Neutrophil (primary cell): Measurements from ENCODE around the gene FBXO36.

Source experiments
- H3K27ac ChIP-seq: fragments of 200-600 bp; sonication (generic); 2 replicates; pipeline ENCODE4 v1.5.1; 2016; ENCODE audit warnings: mild to moderate bottlenecking, moderate library complexity
- H3K27me3 ChIP-seq: fragments of 200-600 bp; sonication (generic); 2 replicates; pipeline ENCODE4 v1.6.0; 2016; ENCODE audit warnings: mild to moderate bottlenecking
- H3K36me3 ChIP-seq: fragments of 200-600 bp; sonication (generic); 2 replicates; pipeline ENCODE4 v1.5.1; 2017
- H3K4me1 ChIP-seq, 2 experiments: fragments of 200-600 bp in 1 of 2; sonication (generic) in 1 of 2; 1 replicate in 1 of 2; 2 replicates in 1 of 2; pipeline versions ENCODE4 v1.5.1 to v1.6.1; 2013 to 2016; ENCODE audit warnings: low read depth in 1 of 2, low read length in 1 of 2, mild to moderate bottlenecking in 1 of 2, moderate library complexity in 1 of 2; ENCODE audit not compliant: control insufficient read depth in 1 of 2, insufficient read depth in 1 of 2
- H3K4me3 ChIP-seq, 2 experiments: fragments of 200-600 bp in 1 of 2; sonication (generic) in 1 of 2; 1 replicate in 1 of 2; 2 replicates in 1 of 2; pipeline ENCODE4 v1.5.1; 2013 to 2016; ENCODE audit warnings: low read depth in 1 of 2, low read length in 1 of 2, mild to moderate bottlenecking in 1 of 2, moderate library complexity in 1 of 2
- H3K9me3 ChIP-seq: fragments of 200-600 bp; sonication (generic); 2 replicates; pipeline ENCODE4 v1.5.1; 2016
- TF ChIP-seq, protein P1 (sequence below): fragments of 200-600 bp; sonication (generic); IDR thresholded peaks from 2 replicates; pipeline ENCODE4 v1.5.1; 2016; ENCODE audit warnings: antibody characterized with exemption

FBXO36 gene

GRCh38 chr2:229880892-229881586 lies 41.3 kb upstream of the FBXO36 start:
- no peaks in the 10 kb centered on the region for H3K4me1 ChIP-seq
- H3K27ac ChIP-seq, result no peak overlapping the region
- no peak overlapping the region for H3K4me3 ChIP-seq
- no peaks in the 10 kb centered on the region for H3K27me3 ChIP-seq
- TF ChIP-seq, protein P1, sequence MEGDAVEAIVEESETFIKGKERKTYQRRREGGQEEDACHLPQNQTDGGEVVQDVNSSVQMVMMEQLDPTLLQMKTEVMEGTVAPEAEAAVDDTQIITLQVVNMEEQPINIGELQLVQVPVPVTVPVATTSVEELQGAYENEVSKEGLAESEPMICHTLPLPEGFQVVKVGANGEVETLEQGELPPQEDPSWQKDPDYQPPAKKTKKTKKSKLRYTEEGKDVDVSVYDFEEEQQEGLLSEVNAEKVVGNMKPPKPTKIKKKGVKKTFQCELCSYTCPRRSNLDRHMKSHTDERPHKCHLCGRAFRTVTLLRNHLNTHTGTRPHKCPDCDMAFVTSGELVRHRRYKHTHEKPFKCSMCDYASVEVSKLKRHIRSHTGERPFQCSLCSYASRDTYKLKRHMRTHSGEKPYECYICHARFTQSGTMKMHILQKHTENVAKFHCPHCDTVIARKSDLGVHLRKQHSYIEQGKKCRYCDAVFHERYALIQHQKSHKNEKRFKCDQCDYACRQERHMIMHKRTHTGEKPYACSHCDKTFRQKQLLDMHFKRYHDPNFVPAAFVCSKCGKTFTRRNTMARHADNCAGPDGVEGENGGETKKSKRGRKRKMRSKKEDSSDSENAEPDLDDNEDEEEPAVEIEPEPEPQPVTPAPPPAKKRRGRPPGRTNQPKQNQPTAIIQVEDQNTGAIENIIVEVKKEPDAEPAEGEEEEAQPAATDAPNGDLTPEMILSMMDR, result no peak
- H3K36me3 ChIP-seq, result peaks cover 40% of the 10 kb centered on the region
- no peaks in the 10 kb centered on the region for H3K9me3 ChIP-seq

- Histone ChIP-seq H3K9me3 (no peaks in the 10 kb centered on the region), H3K4me3 (no peak overlapping the region), H3K36me3 (peaks cover 31% of the 10 kb centered on the region), H3K4me1 (no peaks in the 10 kb centered on the region), H3K27me3 (no peaks in the 10 kb centered on the region), H3K27ac (no peak overlapping the region)
- TF ChIP-seq, protein P1, result no peak
Observed at GRCh38 chr2:229882583-229882982, 39.7 kb upstream of the FBXO36 start.

DNA sequence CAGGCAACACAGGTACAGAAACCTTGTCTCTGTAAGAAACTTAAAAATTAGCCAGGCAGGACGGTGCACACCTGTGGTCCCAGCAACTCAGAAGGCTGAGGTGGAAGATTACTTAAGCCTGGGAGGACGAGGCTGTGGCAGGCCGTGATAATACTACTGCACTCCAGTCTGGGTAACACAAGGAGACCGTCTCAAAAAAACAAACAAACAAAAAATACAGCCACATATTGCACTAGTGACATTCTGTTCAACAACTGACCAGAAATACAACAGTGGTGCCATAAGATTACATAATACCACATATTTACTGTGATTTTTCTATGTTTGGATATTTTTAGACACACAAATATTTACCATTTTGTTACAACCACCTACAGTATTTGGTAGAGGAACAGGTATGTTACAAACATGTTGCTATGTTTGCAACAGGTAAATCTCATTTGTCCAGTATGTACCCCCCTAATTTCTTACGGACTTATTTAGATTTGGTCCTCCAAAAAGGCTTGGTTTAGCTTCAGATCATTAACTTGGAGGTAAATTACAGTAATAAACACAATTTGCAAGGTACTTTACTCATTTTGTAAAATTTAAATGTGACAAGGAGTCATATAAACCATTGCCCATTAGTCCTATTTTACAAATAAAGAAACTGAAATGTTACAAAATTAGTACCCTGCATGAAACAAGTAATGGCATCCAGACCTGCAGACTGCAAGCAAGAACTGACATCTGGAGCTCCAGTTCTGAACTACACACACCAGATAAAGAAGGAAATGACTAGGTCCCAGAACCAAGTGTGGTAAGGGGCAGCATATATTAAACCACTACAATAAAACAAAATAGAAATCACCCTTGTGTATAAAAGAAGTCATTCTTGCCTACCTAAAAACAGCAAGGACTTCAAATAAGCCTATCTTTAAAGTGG lies 37.3 kb upstream of the FBXO36 start:
- TF ChIP-seq, protein P1, result no peak
- H3K4me3 ChIP-seq, result no peak overlapping the region
- H3K27ac ChIP-seq, result no peak overlapping the region
- peaks cover 9% of the 10 kb centered on the region for H3K36me3 ChIP-seq
- H3K4me1 ChIP-seq, result no peaks in the 10 kb centered on the region
- no peaks in the 10 kb centered on the region for H3K9me3 ChIP-seq
- H3K27me3 ChIP-seq, result no peaks in the 10 kb centered on the region

DNA sequence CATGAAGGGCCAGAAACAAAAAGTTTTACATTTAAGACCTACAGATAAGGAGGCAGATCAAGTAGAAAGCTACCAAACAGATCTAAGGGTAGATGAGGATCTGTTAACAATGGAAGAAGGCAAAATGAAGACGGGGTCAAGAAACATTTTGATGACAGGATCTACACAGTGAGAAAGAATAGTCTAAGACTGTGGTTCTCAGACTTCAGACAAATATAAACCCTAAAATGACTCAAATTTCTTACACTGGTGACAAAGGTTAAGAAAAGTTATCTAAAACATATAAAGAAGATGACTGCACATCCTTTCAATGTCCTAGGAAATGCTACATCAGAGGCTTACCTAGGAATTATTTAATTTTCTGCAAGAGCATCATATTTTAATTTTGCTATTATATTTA lies 34.9 kb upstream of the FBXO36 start:
- H3K27ac ChIP-seq, result no peak overlapping the region
- no peak overlapping the region for H3K4me3 ChIP-seq
- TF ChIP-seq, protein P1, result no peak
- H3K36me3 ChIP-seq, result peaks cover 3% of the 10 kb centered on the region
- H3K4me1 ChIP-seq, result no peaks in the 10 kb centered on the region
- H3K9me3 ChIP-seq, result no peaks in the 10 kb centered on the region
- H3K27me3 ChIP-seq, result no peaks in the 10 kb centered on the region

DNA sequence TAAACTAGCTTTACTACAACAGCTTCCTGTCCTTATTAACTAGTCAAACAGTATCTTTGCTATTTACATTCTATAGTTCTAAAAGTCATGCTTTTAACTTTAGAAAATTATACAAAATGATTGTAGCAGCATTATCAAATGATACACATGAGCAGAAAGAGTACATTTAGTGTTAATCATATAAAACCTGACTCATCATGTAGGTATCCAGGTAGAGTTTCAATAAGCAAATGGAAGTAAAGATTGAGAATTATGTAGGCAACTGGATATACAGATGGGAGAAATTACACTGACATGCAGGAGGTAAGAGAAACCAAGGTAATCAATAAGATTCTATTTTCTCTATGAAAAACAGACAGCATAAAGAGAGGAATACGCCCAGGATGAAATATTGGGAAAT lies 34.3 kb upstream of the FBXO36 start:
- Histone ChIP-seq H3K36me3 (peaks cover 3% of the 10 kb centered on the region), H3K27ac (no peak overlapping the region), H3K27me3 (no peaks in the 10 kb centered on the region), H3K9me3 (no peaks in the 10 kb centered on the region), H3K4me3 (no peak overlapping the region), H3K4me1 (no peaks in the 10 kb centered on the region)
- TF ChIP-seq, protein P1, result no peak
